Activated T-cell treated with anti-CD3 and anti-CD28 coated beads for 48 hours (primary cell): ENCODE results near the gene HSDL1.

Source experiments
- DNase-seq: peaks from one replicate; pipeline ENCODE4 v3.0.0-alpha.2; 2020; ENCODE audit warnings: low read depth

Gene HSDL1

GRCh38 chr16:84176192-84177053 lies 31.4 kb upstream of the HSDL1 start:
- DNase-seq = no peak

- peak; percentile 53 for DNase-seq
These were observed 30.5 kb upstream of the HSDL1 start for GRCh38 chr16:84175350-84176081.

- no peak for DNase-seq
These were observed 29.4 kb upstream of the HSDL1 start for GRCh38 chr16:84174396-84174795.

- no peak for DNase-seq
These were observed 24.9 kb upstream of the HSDL1 start for GRCh38 chr16:84169765-84170310.

- DNase-seq = peak; percentile 32
These were observed 22.1 kb upstream of the HSDL1 start for GRCh38 chr16:84166796-84167695.

- no peak for DNase-seq
These were observed 20.8 kb upstream of the HSDL1 start for GRCh38 chr16:84165746-84166145.

- DNase-seq = no peak
These were observed 16.8 kb upstream of the HSDL1 start for GRCh38 chr16:84161801-84162200.

- DNase-seq = no peak
These were observed 16.1 kb upstream of the HSDL1 start for GRCh38 chr16:84161037-84161436.

- no peak for DNase-seq
These were observed 14.8 kb upstream of the HSDL1 start for GRCh38 chr16:84159800-84160199.

- DNase-seq = no peak
These were observed 14.0 kb upstream of the HSDL1 start for GRCh38 chr16:84159007-84159406.

GRCh38 chr16:84156342-84156784 lies 11.4 kb upstream of the HSDL1 start:
- DNase-seq = no peak

- DNase-seq = no peak
These were observed 10.8 kb upstream of the HSDL1 start for GRCh38 chr16:84155771-84156170.

- no peak for DNase-seq
These were observed 10.2 kb upstream of the HSDL1 start for GRCh38 chr16:84155226-84155625.

GRCh38 chr16:84153660-84154214 lies 8.8 kb upstream of the HSDL1 start:
- no peak for DNase-seq

GRCh38 chr16:84150926-84151325 lies 5.9 kb upstream of the HSDL1 start:
- DNase-seq = no peak

- DNase-seq = peak; percentile 36
These were observed 643 bp downstream of the HSDL1 start for GRCh38 chr16:84144209-84144858.

GRCh38 chr16:84143784-84144199 lies 1.2 kb downstream of the HSDL1 start:
- DNase-seq = no peak

GRCh38 chr16:84143081-84143480 lies 1.9 kb downstream of the HSDL1 start:
- no peak for DNase-seq

GRCh38 chr16:84141143-84141670 lies 3.8 kb downstream of the HSDL1 start:
- no peak for DNase-seq

GRCh38 chr16:84139628-84140258 lies 5.2 kb downstream of the HSDL1 start:
- no peak for DNase-seq
